ENCODE data around the gene TDRD6. TPM values are rescaled to one million over a fixed set of nuclear protein-coding genes. Genes with fewer than 3 reads are reported as not detected.

Gene TDRD6
- total and polyA plus RNA-seq, 8 donors = 0.48 to 1.5 (median 0.89) TPM; not detected in 5

GRCh38 chr6:46688966-46689335 is 1.3 kb downstream of the TDRD6 start:
- Histone ChIP-seq H3K27me3 (no peaks in the 10 kb centered on the region), H3K9me3 (peaks cover 0 to 6% (median 0%) of the 10 kb centered on the region in 4 donors), H3K4me1 (no peaks in the 10 kb centered on the region), H3K36me3 (no peaks in the 10 kb centered on the region), H3K4me3 (no peak overlapping the region), H3K27ac (no peak overlapping the region)
- TF ChIP-seq CTCF (IDR thresholded peaks at IDR 0.05) (no peak), POLR2AphosphoS5 (IDR thresholded peaks at IDR 0.05) (no peak), POLR2A (IDR thresholded peaks at IDR 0.05) (no peak), EP300 (IDR thresholded peaks at IDR 0.05) (no peak)
- DNase-seq = no peak
- WGBS, 5 donors = 95 to 97% (median 95%) methylated on average over 13 of the region's 13 CpGs
- intact Hi-C loops (cut with DNase I; ENCODE audit: low total_unique reads) = no loop called here

- Histone ChIP-seq H3K36me3 (no peaks in the 10 kb centered on the region), H3K9me3 (peaks cover 0 to 6% (median 0%) of the 10 kb centered on the region in 4 donors), H3K4me1 (no peaks in the 10 kb centered on the region), H3K27me3 (no peaks in the 10 kb centered on the region), H3K4me3 (no peak overlapping the region), H3K27ac (no peak overlapping the region)
- 87 to 97% (median 91%) methylated on average over 3 of the region's 3 CpGs for WGBS, 5 donors
- TF ChIP-seq POLR2AphosphoS5 (IDR thresholded peaks at IDR 0.05) = no peak
- no peak for TF ChIP-seq POLR2A (IDR thresholded peaks at IDR 0.05)
- TF ChIP-seq CTCF (IDR thresholded peaks at IDR 0.05) = no peak
- TF ChIP-seq EP300 (IDR thresholded peaks at IDR 0.05) = no peak
- intact Hi-C loops (cut with DNase I; ENCODE audit: low total_unique reads) = no loop called here
- no peak for DNase-seq
Measured at GRCh38 chr6:46689657-46690056, 2.0 kb downstream of the TDRD6 start.

GRCh38 chr6:46690141-46690755 is 2.6 kb downstream of the TDRD6 start:
- peaks cover 0 to 6% (median 0%) of the 10 kb centered on the region in 4 donors for H3K9me3 ChIP-seq
- no peak overlapping the region for H3K4me3 ChIP-seq
- H3K27ac ChIP-seq = no peak overlapping the region
- no peaks in the 10 kb centered on the region for H3K36me3 ChIP-seq
- DNase-seq = peak in 1 of 2 donors; percentile 8
- no peaks in the 10 kb centered on the region for H3K27me3 ChIP-seq
- TF ChIP-seq POLR2A (IDR thresholded peaks at IDR 0.05) (no peak), POLR2AphosphoS5 (IDR thresholded peaks at IDR 0.05) (no peak), EP300 (IDR thresholded peaks at IDR 0.05) (no peak), CTCF (IDR thresholded peaks at IDR 0.05) (no peak)
- H3K4me1 ChIP-seq = no peaks in the 10 kb centered on the region
- intact Hi-C loops (cut with DNase I; ENCODE audit: low total_unique reads) = no loop called here
- 71 to 85% (median 80%) methylated on average over 2 of the region's 2 CpGs for WGBS, 5 donors

- Histone ChIP-seq H3K27me3 (no peaks in the 10 kb centered on the region), H3K36me3 (no peaks in the 10 kb centered on the region), H3K4me3 (no peak overlapping the region), H3K9me3 (peaks cover 0 to 6% (median 0%) of the 10 kb centered on the region in 4 donors), H3K27ac (no peak overlapping the region), H3K4me1 (no peaks in the 10 kb centered on the region)
- WGBS, 5 donors = 53 to 65% (median 58%) methylated on average over 1 of the region's 1 CpG
- no peak for TF ChIP-seq CTCF (IDR thresholded peaks at IDR 0.05)
- TF ChIP-seq POLR2A (IDR thresholded peaks at IDR 0.05) = no peak
- TF ChIP-seq POLR2AphosphoS5 (IDR thresholded peaks at IDR 0.05) = no peak
- TF ChIP-seq EP300 (IDR thresholded peaks at IDR 0.05) = no peak
- DNase-seq = no peak
- intact Hi-C loops (cut with DNase I; ENCODE audit: low total_unique reads) = no loop called here
Measured at GRCh38 chr6:46690911-46691451, 3.3 kb downstream of the TDRD6 start.
